K562 (cell line): ENCODE measurements around the gene S100A8. TPM values are rescaled to one million over a fixed set of nuclear protein-coding genes. Genes with fewer than 3 reads are reported as not detected.

Source experiments
- ATAC-seq: fragments of 200-7000 bp; cut with Tn5 transposase; 3 replicates; pipeline ENCODE4 v1.9.1; 2020; ENCODE audit warnings: moderate library complexity
- BruUV-seq: library from RNA; stranded (reverse); fragments of 400-500 nt; replicated peaks from 2 replicates; lab custom pipeline; 2021; lab: Mats Ljungman, UMichigan
- CTCF ChIA-PET: fragments of 300-600 bp; formaldehyde crosslinking; extraction: SDS; loops from one replicate; lab custom pipeline; 2021; ENCODE audit warnings: low intra/inter-chr PET ratio; lab: Yijun Ruan, JAX
- POLR2A ChIA-PET: fragments of 300-600, 350-650 bp; sonication (Branson Sonifier 250); formaldehyde crosslinking; extraction: SDS; loops from one replicate; lab custom pipeline; 2021; ENCODE audit warnings: antibody characterized with exemption, inconsistent platforms; lab: Yijun Ruan, JAX
- DNase-seq, 4 experiments: peaks; one replicate each; pipeline versions ENCODE4 v3.0.0 to v3.0.0-alpha.2; 2011 to 2018; ENCODE audit warnings: low spot score in 3 of 4, mixed read lengths in 3 of 4; ENCODE audit errors: extremely low read depth in 1 of 4
- FAIRE-seq: peaks from 2 replicates; lab custom pipeline; 2011; peaks lifted over from hg19 to GRCh38; lab: Jason Lieb, UNC
- H2AFZ ChIP-seq: 2 replicates; pipeline ENCODE4 v1.6.0; 2011; ENCODE audit warnings: low read depth, low read length, control low read depth, inconsistent platforms
- H3K27ac ChIP-seq: fragments of 200-600 bp; 3 replicates; pipeline ENCODE4 v1.8.0; 2011; ENCODE audit warnings: low read depth, mild to moderate bottlenecking, control low read depth, inconsistent platforms, low read length, moderate library complexity, mixed read lengths; ENCODE audit errors: extremely low read depth
- H3K27me3 ChIP-seq, 2 experiments: fragments of 300-600 bp in 1 of 2; 2 replicates in 1 of 2; 3 replicates in 1 of 2; pipeline versions ENCODE4 v1.6.0 to v1.8.0; 2011; ENCODE audit warnings: inconsistent platforms in 2 of 2, low read length in 2 of 2, mild to moderate bottlenecking in 1 of 2, mixed read lengths in 1 of 2, moderate library complexity in 1 of 2; ENCODE audit not compliant: control insufficient read depth in 2 of 2, insufficient read depth in 2 of 2
- H3K36me3 ChIP-seq: fragments of 300-600 bp; 3 replicates; pipeline ENCODE4 v1.8.0; 2011; ENCODE audit warnings: mild to moderate bottlenecking, low read length, inconsistent platforms; ENCODE audit not compliant: control insufficient read depth, insufficient read depth
- H3K4me1 ChIP-seq, 2 experiments: fragments of 200-600 bp in 1 of 2; replicated peaks in 1 of 2; 2 replicates in 1 of 2; 3 replicates in 1 of 2; pipeline versions ENCODE4 v1.5.1 to v1.8.0; 2011; ENCODE audit warnings: inconsistent platforms in 2 of 2, low read length in 2 of 2, mild to moderate bottlenecking in 1 of 2, mixed read lengths in 1 of 2, moderate library complexity in 1 of 2; ENCODE audit not compliant: control insufficient read depth in 2 of 2, insufficient read depth in 2 of 2
- H3K4me2 ChIP-seq: 2 replicates; pipeline ENCODE4 v1.6.1; 2011; ENCODE audit warnings: low read length, control low read depth, inconsistent platforms, mixed read lengths; ENCODE audit not compliant: insufficient read depth
- H3K4me3 ChIP-seq: fragments of 200-600 bp; sonication (generic), shearing (Covaris generic); 2 replicates; pipeline ENCODE4 v1.5.1; 2016; ENCODE audit warnings: control low read depth, inconsistent platforms
- H3K79me2 ChIP-seq: fragments of 200-600 bp; 3 replicates; pipeline ENCODE4 v1.8.0; 2011; ENCODE audit warnings: low read length, inconsistent platforms; ENCODE audit not compliant: control insufficient read depth, insufficient read depth
- H3K9ac ChIP-seq, 2 experiments: 2 replicates each; pipeline versions ENCODE4 v1.6.0 to v1.6.1; 2011; ENCODE audit warnings: low read depth in 2 of 2, low read length in 2 of 2, control low read depth in 1 of 2, inconsistent platforms in 1 of 2, mild to moderate bottlenecking in 1 of 2, mixed read lengths in 1 of 2; ENCODE audit not compliant: insufficient read depth in 1 of 2
- H3K9me1 ChIP-seq: one replicate; pipeline ENCODE4 v1.6.0; 2011; ENCODE audit warnings: inconsistent platforms, mild to moderate bottlenecking, low read length, moderate library complexity; ENCODE audit not compliant: control insufficient read depth, insufficient read depth
- H3K9me3 ChIP-seq: replicated peaks from 2 replicates; pipeline ENCODE4 v1.5.1; 2011; ENCODE audit warnings: low read depth, low read length, inconsistent platforms; ENCODE audit not compliant: control insufficient read depth, insufficient read depth
- H4K20me1 ChIP-seq: replicated peaks from 2 replicates; pipeline ENCODE4 v1.6.1; 2011; ENCODE audit warnings: low read length, inconsistent platforms, mixed read lengths; ENCODE audit not compliant: control insufficient read depth, insufficient read depth
- TBP ChIP-seq: optimal IDR thresholded peaks from 2 replicates; pipeline ENCODE3; 2011; ENCODE audit warnings: low read depth, low read length, improper control_type of control experiment
- ZBTB8A ChIP-seq: fragments of 450-650 bp; IDR thresholded peaks from 2 replicates; pipeline ENCODE4 v1.6.1; 2018; ENCODE audit warnings: mild to moderate bottlenecking, moderate library complexity; ENCODE audit not compliant: partially characterized antibody
- ZNF764 ChIP-seq: fragments of 250-450 bp; sonication (Bioruptor Pico); IDR thresholded peaks from 2 replicates; pipeline ENCODE4 v1.4.0; 2020; ENCODE audit warnings: low read depth, mild to moderate bottlenecking, moderate library complexity
- WGBS: fragments of 100-300 bp; shearing (Covaris generic); methylation state at CpG from one replicate; pipeline ENCODE4 v1.1.6; 2016; ENCODE audit warnings: low coverage, mixed read lengths; ENCODE audit not compliant: insufficient coverage; ENCODE audit errors: missing lambda C conversion rate; 5-methylcytosine and 5-hydroxymethylcytosine counted together
- in situ Hi-C: fragments of 300-500 bp; cut with MboI; formaldehyde crosslinking; loops from 4 replicates; pipeline ENCODE4 v1.15.0; 2018; ENCODE audit warnings: inconsistent platforms, mixed read lengths
- intact Hi-C: fragments of 100-400 bp; cut with micrococcal nuclease; formaldehyde crosslinking; loops from 2 replicates; pipeline ENCODE4 v1.14.2; 2022
- polyA plus RNA-seq, 8 experiments: library from polyadenylated mRNA; depleted of rRNA in 4 of 8; stranded (reverse) in 5 of 8; unstranded in 3 of 8; fragments of >200 nt; fragmentation: Nextera tagmentation in 2 of 8; fragmentation: Illumina TruSeq in 1 of 8; extraction: Ambion mirVana in 2 of 8; extraction: Trizol in 1 of 8; gene quantifications; 2 replicates each; pipeline versions ENCODE4 v1.2.1 to v1.2.3, GENCODE V29; 2011 to 2014; ENCODE audit warnings: inconsistent platforms in 1 of 8, missing spikeins in 1 of 8
- total RNA-seq, 7 experiments: library from RNA; depleted of rRNA in 6 of 7; stranded (reverse); fragments of >200 nt in 6 of 7; fragmentation: Illumina TruSeq in 2 of 7; extraction: Trizol in 2 of 7; gene quantifications; 2 replicates each; pipeline versions ENCODE4 v1.2.1 to v1.2.3, GENCODE V29; 2011 to 2021; ENCODE audit warnings: low replicate concordance in 1 of 7
- TF ChIP-seq, protein P1 (sequence below): sonication (generic); formaldehyde crosslinking; IDR thresholded peaks from 2 replicates; pipeline ENCODE4 v1.8.0; 2023; ENCODE audit warnings: mild to moderate bottlenecking, missing genetic modification reagents
- TF ChIP-seq, protein P2 (sequence below), 3 experiments: fragments of 200-800 bp in 1 of 3; sonication (Bioruptor generic) in 1 of 3; sonication (generic) in 1 of 3; formaldehyde crosslinking in 1 of 3; IDR thresholded peaks; 2 replicates each; pipeline versions ENCODE4 v1.6.1 to v1.8.0; 2016 to 2022; ENCODE audit warnings: mild to moderate bottlenecking in 2 of 3, missing compliant biosample characterization in 2 of 3, missing genetic modification characterization in 2 of 3, missing genetic modification reagents in 1 of 3
- TF ChIP-seq, protein P3 (sequence below): fragments of 450-650 bp; IDR thresholded peaks from 2 replicates; pipeline ENCODE4 v1.6.1; 2014; ENCODE audit warnings: low read depth, mild to moderate bottlenecking, moderate library complexity, borderline replicate concordance

Gene S100A8
- total and polyA plus RNA-seq, 9 of the 15 experiments (the other 6 are each of a cell fraction or from before 2014, with no cell fraction given), result 0.15 to 0.60 TPM; not detected in 7

DNA sequence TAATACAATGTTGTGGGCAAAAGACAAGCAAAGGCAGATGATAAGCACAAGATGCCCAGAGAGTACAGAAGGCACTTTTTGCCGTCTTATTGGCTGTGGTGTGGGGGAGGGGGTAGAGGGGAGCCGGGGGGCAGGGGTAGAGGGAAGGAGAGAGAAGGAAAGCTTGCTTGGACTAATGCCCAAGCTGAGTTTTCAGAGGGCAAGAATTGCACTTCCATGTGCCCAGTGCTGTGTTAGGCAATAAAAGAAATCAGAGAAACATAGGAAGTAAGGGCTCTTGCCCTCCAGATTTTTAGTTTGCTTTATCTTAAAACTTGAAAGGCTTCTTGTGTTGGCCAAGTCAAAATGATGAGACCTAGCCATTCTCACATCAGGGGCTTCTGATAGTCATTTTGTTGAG lies 23.8 kb downstream of the S100A8 start:
- H3K4me1 ChIP-seq, result no peaks in the 10 kb centered on the region

More for the DNA sequence above, 23.8 kb downstream of the S100A8 start:
- Histone ChIP-seq H3K27ac (no peak overlapping the region), H3K4me3 (no peak overlapping the region), H3K9me3 (no peaks in the 10 kb centered on the region), H3K4me2 (no peak overlapping the region), H3K36me3 (no peaks in the 10 kb centered on the region), H4K20me1 (no peaks in the 10 kb centered on the region), H3K79me2 (no peaks in the 10 kb centered on the region), H3K9ac (no peak overlapping the region), H2AFZ (no peak overlapping the region), H3K9me1 (no peaks in the 10 kb centered on the region), H3K27me3 (peaks cover 3 to 34% of the 10 kb centered on the region in 2 experiments; a peak in 3 of 5 replicates)
- DNase-seq (no peak), FAIRE-seq (no peak), ATAC-seq (no peak)
- 0% methylated on average over 1 of the region's 2 CpGs for WGBS
- ChIA-PET POLR2A (interaction anchor here (1.3 kb wide), 1 partner anchor 10 kb away, joined by 4 read pairs; the partner anchor contains the start of gene S100A9), CTCF (no interaction called here)
- intact Hi-C loops, result no loop called here
- no TSS peak for BruUV-seq
- in situ Hi-C loops, result no loop called here
- TF ChIP-seq, protein P1, sequence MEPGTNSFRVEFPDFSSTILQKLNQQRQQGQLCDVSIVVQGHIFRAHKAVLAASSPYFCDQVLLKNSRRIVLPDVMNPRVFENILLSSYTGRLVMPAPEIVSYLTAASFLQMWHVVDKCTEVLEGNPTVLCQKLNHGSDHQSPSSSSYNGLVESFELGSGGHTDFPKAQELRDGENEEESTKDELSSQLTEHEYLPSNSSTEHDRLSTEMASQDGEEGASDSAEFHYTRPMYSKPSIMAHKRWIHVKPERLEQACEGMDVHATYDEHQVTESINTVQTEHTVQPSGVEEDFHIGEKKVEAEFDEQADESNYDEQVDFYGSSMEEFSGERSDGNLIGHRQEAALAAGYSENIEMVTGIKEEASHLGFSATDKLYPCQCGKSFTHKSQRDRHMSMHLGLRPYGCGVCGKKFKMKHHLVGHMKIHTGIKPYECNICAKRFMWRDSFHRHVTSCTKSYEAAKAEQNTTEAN (CRISPR knock-in tag), result no peak
- TF ChIP-seq, protein P2, sequence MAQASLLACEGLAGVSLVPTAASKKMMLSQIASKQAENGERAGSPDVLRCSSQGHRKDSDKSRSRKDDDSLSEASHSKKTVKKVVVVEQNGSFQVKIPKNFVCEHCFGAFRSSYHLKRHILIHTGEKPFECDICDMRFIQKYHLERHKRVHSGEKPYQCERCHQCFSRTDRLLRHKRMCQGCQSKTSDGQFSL (CRISPR knock-in tag; IDR thresholded peaks at IDR 0.05), result no peak
- TF ChIP-seq, protein P2 (tag; IDR thresholded peaks at IDR 0.05), result no peak
- no peak for TF ChIP-seq ZNF764 (CRISPR knock-in tag)
- TF ChIP-seq TBP, result no peak
- no peak for TF ChIP-seq ZBTB8A
- TF ChIP-seq, protein P3, sequence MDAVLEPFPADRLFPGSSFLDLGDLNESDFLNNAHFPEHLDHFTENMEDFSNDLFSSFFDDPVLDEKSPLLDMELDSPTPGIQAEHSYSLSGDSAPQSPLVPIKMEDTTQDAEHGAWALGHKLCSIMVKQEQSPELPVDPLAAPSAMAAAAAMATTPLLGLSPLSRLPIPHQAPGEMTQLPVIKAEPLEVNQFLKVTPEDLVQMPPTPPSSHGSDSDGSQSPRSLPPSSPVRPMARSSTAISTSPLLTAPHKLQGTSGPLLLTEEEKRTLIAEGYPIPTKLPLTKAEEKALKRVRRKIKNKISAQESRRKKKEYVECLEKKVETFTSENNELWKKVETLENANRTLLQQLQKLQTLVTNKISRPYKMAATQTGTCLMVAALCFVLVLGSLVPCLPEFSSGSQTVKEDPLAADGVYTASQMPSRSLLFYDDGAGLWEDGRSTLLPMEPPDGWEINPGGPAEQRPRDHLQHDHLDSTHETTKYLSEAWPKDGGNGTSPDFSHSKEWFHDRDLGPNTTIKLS, result no peak
